Measurements from ENCODE around the gene HNRNPF. TPM values are rescaled to one million over a fixed set of nuclear protein-coding genes. Genes with fewer than 3 reads are reported as not detected.
A peak's percentile ranks its signal among the peaks of the same experiment; 100 is the strongest.

Gene HNRNPF
- total RNA-seq, 1 experiment from 2014 or later, result 333 TPM

DNA sequence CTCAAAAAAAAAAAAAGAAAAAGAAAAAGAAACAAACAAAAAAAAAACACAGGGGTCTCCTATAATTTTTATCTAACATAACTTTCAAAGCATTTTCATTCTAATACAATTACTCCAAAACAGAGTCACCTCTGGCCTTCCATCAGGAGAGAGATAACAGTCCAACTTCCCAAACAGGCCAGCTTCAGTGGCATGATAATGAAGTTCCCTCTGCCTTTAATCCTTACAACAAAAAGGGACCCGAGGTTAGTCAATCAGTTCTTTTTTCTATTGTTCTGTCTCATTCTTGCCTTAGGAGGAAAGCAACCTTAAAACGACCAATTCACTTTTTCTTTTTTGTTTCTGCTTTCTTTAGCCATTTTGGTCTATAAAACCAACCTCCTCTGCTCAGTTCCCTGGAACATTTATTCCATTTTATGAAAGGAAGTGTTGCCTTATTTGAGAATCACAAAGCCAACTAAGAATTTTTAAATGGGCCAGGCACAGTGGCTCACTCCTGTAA lies 54.1 kb downstream of the HNRNPF start:
- H3K27me3 ChIP-seq (ENCODE audit: insufficient read depth, low read length), result no peaks in the 10 kb centered on the region
- peaks cover 17 to 32% of the 10 kb centered on the region in 2 experiments for H3K4me1 ChIP-seq (ENCODE audit: control insufficient read depth in 1 of 2, insufficient read depth in 2 of 2, low read length in 2 of 2)
- peak overlapping the region; percentile 72; the same call in 1 of the 2 replicates for H3K4me2 ChIP-seq (ENCODE audit: low read length)
- no peak overlapping the region for H2AFZ ChIP-seq (ENCODE audit: low read depth, low read length, poor library complexity, severe bottlenecking)
- POLR2A ChIA-PET, result interaction anchor here (0.7 kb wide), 3 partner anchors 49 to 152 kb away, joined by 3 to 5 read pairs (median 3); partner anchors contain the start of gene HNRNPF
- RAD21 ChIA-PET (ENCODE audit: low non-redundant PET in 1 of 2, low total read pairs in 2 of 2, uncharacterized antibody in 2 of 2, unreplicated experiment in 2 of 2), result no interaction called here
- H3K79me2 ChIP-seq (ENCODE audit: insufficient read depth, low read length), result no peaks in the 10 kb centered on the region
- no peak overlapping the region for H3K27ac ChIP-seq (ENCODE audit: low read depth, low read length)
- no peak for DNase-seq (ENCODE audit: low read depth, low spot score)
- no TSS peak for BruUV-seq (replicated peaks)
- H4K20me1 ChIP-seq (ENCODE audit: insufficient read depth), result no peaks in the 10 kb centered on the region
- no peaks in the 10 kb centered on the region for H3K9me2 ChIP-seq (ENCODE audit: insufficient read depth)
- H3K9me3 ChIP-seq (ENCODE audit: control insufficient read depth in 1 of 2, insufficient read depth in 1 of 2, low read depth in 1 of 2, low read length in 2 of 2), result no peaks in the 10 kb centered on the region
- no peak for ATAC-seq
- H3K36me3 ChIP-seq (ENCODE audit: control insufficient read depth in 1 of 2, insufficient read depth in 2 of 2, low read length in 2 of 2), result no peaks in the 10 kb centered on the region
- TF ChIP-seq, protein P1, sequence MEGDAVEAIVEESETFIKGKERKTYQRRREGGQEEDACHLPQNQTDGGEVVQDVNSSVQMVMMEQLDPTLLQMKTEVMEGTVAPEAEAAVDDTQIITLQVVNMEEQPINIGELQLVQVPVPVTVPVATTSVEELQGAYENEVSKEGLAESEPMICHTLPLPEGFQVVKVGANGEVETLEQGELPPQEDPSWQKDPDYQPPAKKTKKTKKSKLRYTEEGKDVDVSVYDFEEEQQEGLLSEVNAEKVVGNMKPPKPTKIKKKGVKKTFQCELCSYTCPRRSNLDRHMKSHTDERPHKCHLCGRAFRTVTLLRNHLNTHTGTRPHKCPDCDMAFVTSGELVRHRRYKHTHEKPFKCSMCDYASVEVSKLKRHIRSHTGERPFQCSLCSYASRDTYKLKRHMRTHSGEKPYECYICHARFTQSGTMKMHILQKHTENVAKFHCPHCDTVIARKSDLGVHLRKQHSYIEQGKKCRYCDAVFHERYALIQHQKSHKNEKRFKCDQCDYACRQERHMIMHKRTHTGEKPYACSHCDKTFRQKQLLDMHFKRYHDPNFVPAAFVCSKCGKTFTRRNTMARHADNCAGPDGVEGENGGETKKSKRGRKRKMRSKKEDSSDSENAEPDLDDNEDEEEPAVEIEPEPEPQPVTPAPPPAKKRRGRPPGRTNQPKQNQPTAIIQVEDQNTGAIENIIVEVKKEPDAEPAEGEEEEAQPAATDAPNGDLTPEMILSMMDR (IDR thresholded peaks at IDR 0.05 in 2 of 3, conservative IDR thresholded peaks at IDR 0.05 in 1 of 3; ENCODE audit: borderline replicate concordance in 1 of 3, insufficient read depth in 1 of 3, low read depth in 2 of 3, low read length in 2 of 3), result no peak
- no peak for TF ChIP-seq POLR2AphosphoS5 (IDR thresholded peaks at IDR 0.05; ENCODE audit: low read depth, low read length)
- no peak for TF ChIP-seq ELF1 (IDR thresholded peaks at IDR 0.05; ENCODE audit: borderline replicate concordance, low read depth)
- TF ChIP-seq ZNF274 (IDR thresholded peaks at IDR 0.05; ENCODE audit: low read depth, low read length), result no peak
- no peak for TF ChIP-seq RAD21 (IDR thresholded peaks at IDR 0.05; ENCODE audit: low read depth)
- TF ChIP-seq YY1 (IDR thresholded peaks at IDR 0.05; ENCODE audit: extremely low read depth, insufficient replicate concordance, low read depth, low read length), result no peak
- no peak for TF ChIP-seq JUND (IDR thresholded peaks at IDR 0.05)
- H3K4me3 ChIP-seq (replicated peaks in 1 of 2; ENCODE audit: low read depth in 1 of 2, low read length in 2 of 2), result no peak overlapping the region
- CTCF ChIA-PET, result interaction anchor here (0.7 kb wide), 1 partner anchor 19 kb away, joined by 3 read pairs; no protein-coding TSS in a partner anchor
- intact Hi-C loops (cut with micrococcal nuclease), result no loop called here
- peak overlapping the region; percentile 15; the same call in 1 of the 2 replicates for H3K9ac ChIP-seq (ENCODE audit: low read length)

DNA sequence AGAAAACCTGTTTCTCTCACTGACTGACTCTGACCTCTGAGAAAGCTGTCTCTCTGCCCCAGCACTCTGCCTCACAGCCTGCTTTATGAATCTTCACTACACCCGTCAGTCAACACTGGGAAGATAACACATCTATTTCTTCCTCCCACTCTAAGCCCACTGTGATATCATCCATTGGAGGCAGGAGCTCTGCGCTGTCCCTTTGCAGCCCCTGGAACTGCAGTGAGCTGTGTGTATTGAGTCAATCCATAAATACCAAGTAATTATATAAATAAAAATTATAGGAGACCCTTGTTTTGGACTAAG lies 54.7 kb downstream of the HNRNPF start:
- Histone ChIP-seq H4K20me1 (ENCODE audit: insufficient read depth) (no peaks in the 10 kb centered on the region), H3K9me2 (ENCODE audit: insufficient read depth) (no peaks in the 10 kb centered on the region), H3K4me1 (ENCODE audit: control insufficient read depth in 1 of 2, insufficient read depth in 2 of 2, low read length in 2 of 2) (peaks cover 17 to 32% of the 10 kb centered on the region in 2 experiments), H3K9ac (ENCODE audit: low read length) (no peak overlapping the region), H3K36me3 (ENCODE audit: control insufficient read depth in 1 of 2, insufficient read depth in 2 of 2, low read length in 2 of 2) (no peaks in the 10 kb centered on the region), H3K79me2 (ENCODE audit: insufficient read depth, low read length) (no peaks in the 10 kb centered on the region), H3K27me3 (ENCODE audit: insufficient read depth, low read length) (no peaks in the 10 kb centered on the region), H2AFZ (ENCODE audit: low read depth, low read length, poor library complexity, severe bottlenecking) (no peak overlapping the region), H3K4me3 (replicated peaks in 1 of 2; ENCODE audit: low read depth in 1 of 2, low read length in 2 of 2) (no peak overlapping the region), H3K27ac (ENCODE audit: low read depth, low read length) (no peak overlapping the region), H3K9me3 (ENCODE audit: control insufficient read depth in 1 of 2, insufficient read depth in 1 of 2, low read depth in 1 of 2, low read length in 2 of 2) (no peaks in the 10 kb centered on the region), H3K4me2 (ENCODE audit: low read length) (no peak overlapping the region)
- ATAC-seq (no peak), DNase-seq (ENCODE audit: low read depth, low spot score) (no peak)
- intact Hi-C loops (cut with micrococcal nuclease), result no loop called here
- BruUV-seq (replicated peaks), result no TSS peak
- CTCF ChIA-PET, result no interaction called here
- POLR2A ChIA-PET, result interaction anchor here (0.7 kb wide), 2 partner anchors 48 to 55 kb away, joined by 3 read pairs; partner anchors contain the start of gene HNRNPF
- RAD21 ChIA-PET (ENCODE audit: low non-redundant PET in 1 of 2, low total read pairs in 2 of 2, uncharacterized antibody in 2 of 2, unreplicated experiment in 2 of 2), result no interaction called here
- TF ChIP-seq CBX3 (IDR thresholded peaks at IDR 0.05; ENCODE audit: low read depth), result no peak
